Nucleus accumbens (tissue), 56 donors: ENCODE measurements around the gene CFAP77.

Source experiments
- DNase-seq, 56 donors: peaks; one replicate each; lab custom pipeline; 2025; lab: John Stamatoyannopoulos, UW

The CFAP77 gene

DNA sequence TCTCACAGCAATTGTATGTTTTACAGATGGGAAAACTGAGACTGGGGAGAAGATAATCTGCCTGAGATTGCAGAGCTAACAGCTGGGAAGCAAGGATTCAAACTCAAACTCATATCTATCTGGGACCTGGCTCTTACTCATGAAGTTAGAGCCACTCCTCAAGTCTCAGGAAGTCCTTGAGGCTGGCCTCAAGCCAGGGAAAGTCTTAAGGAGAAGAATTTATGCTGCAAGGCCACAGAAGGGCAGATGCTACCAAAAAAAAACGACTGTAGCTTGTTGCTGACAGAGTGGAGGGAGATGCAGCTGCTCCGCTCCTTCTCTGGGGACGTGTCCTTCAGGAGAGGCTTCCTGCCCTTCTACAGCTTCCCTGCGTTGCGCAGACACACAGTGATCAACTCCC lies 212.1 kb downstream of the CFAP77 start:
- no peak for DNase-seq
